Kidney (tissue), 14 donors: ENCODE data around the gene KDM4C. TPM values are rescaled to one million over a fixed set of nuclear protein-coding genes. Genes with fewer than 3 reads are reported as not detected.

Experiments used
- DNase-seq, 5 donors: peaks; one replicate each; pipeline ENCODE4 v3.0.0-alpha.2; 2013 to 2020
- FAIRE-seq: peaks from 2 replicates; lab custom pipeline; 2012; peaks lifted over from hg19 to GRCh38; lab: Jason Lieb, UNC
- H3K27ac ChIP-seq, 2 donors: one replicate each; pipeline ENCODE4 v1.7.0; 2013; ENCODE audit warnings: low read depth in 2 of 2, low read length in 2 of 2, inconsistent platforms in 1 of 2
- H3K27me3 ChIP-seq: one replicate; pipeline ENCODE4 v1.7.1; 2013; ENCODE audit warnings: low read length, inconsistent platforms; ENCODE audit not compliant: control insufficient read depth, insufficient read depth
- H3K36me3 ChIP-seq, 3 donors: one replicate each; pipeline versions ENCODE4 v1.7.0 to v1.7.1; 2013; ENCODE audit warnings: low read length in 3 of 3, control low read depth in 1 of 3, inconsistent platforms in 1 of 3; ENCODE audit not compliant: insufficient read depth in 3 of 3, control insufficient read depth in 2 of 3
- H3K4me1 ChIP-seq, 3 donors: one replicate each; pipeline versions ENCODE4 v1.7.0 to v1.7.1; 2013; ENCODE audit warnings: low read length in 3 of 3, inconsistent platforms in 1 of 3, low read depth in 1 of 3; ENCODE audit not compliant: control insufficient read depth in 2 of 3, insufficient read depth in 2 of 3
- H3K4me3 ChIP-seq, 3 donors: one replicate each; pipeline versions ENCODE4 v1.7.0 to v1.8.1; 2013; ENCODE audit warnings: low read length in 3 of 3, control low read depth in 1 of 3, inconsistent platforms in 1 of 3
- H3K9ac ChIP-seq, 3 donors: one replicate each; pipeline versions ENCODE4 v1.7.0 to v1.7.1; 2013; ENCODE audit warnings: low read length in 3 of 3, control low read depth in 1 of 3, inconsistent platforms in 1 of 3
- H3K9me3 ChIP-seq, 3 donors: one replicate each; pipeline versions ENCODE4 v1.7.0 to v1.7.1; 2013; ENCODE audit warnings: low read length in 3 of 3, control low read depth in 1 of 3, inconsistent platforms in 1 of 3; ENCODE audit not compliant: control insufficient read depth in 2 of 3, insufficient read depth in 1 of 3
- CTCF ChIP-seq: IDR thresholded peaks from 3 replicates; pipeline ENCODE4 v1.5.1; 2012; ENCODE audit warnings: mild to moderate bottlenecking, moderate library complexity, borderline replicate concordance; ENCODE audit not compliant: insufficient read depth; ENCODE audit errors: extremely low read depth
- intact Hi-C: fragments of 100-400 bp; cut with DNase I; formaldehyde crosslinking; loops from one replicate; pipeline ENCODE4 v1.11.1; 2022
- polyA plus RNA-seq: library from polyadenylated mRNA; stranded (reverse); fragments of 350-450 nt; fragmentation: Illumina TruSeq; extraction: RNeasy Lipid Tissue Mini Kit (QIAGEN cat#74804); gene quantifications from one replicate; pipeline ENCODE4 v1.2.3, GENCODE V29; 2014; ENCODE audit warnings: low read depth, low replicate concordance; ENCODE audit not compliant: insufficient read depth
- total RNA-seq: library from RNA; stranded (reverse); fragmentation: NEBNext Ultra II Directional; extraction: Animal tissue kit (Norgen Biotek cat#: 25700); gene quantifications from one replicate; pipeline ENCODE4 v1.2.1, GENCODE V29; 2021
- donor health status: control.
- donor health status: control.
- donor health status: control.
- donor health status: control.
- donor health status: control.
- donor health status: DM: yes; HTN: yes; CAD: no.
- donor health status: Normal renal cell carcinoma (clear cell type).

The KDM4C gene
- total and polyA plus RNA-seq, 2 donors from 2014 or later: 7.1 to 47.1 TPM

DNA sequence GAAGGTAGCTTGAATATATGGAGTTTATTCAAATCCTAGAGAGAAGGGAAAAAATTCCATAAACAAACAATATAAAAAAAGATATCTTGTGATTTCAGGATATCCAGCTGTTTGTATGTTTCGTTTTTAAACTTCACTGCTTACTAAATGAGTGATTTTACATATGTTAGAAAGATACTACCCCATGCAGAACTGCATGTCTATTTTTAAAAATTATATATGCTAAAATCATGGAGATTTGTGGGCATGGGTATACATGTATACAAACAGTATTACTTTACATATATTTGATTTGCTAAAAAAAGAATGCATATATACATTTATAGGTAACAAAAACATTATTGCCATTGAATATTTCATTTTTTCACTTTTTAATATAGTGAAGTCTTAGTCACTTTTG, 178.3 kb downstream of the KDM4C start:
- H3K27me3 ChIP-seq: no peaks in the 10 kb centered on the region
- H3K9me3 ChIP-seq: no peaks in the 10 kb centered on the region
- H3K27ac ChIP-seq: no peak overlapping the region
- TF ChIP-seq CTCF: no peak
- peaks cover 0 to 12% (median 5%) of the 10 kb centered on the region in 3 donors for H3K4me1 ChIP-seq
- DNase-seq: no peak
- no peak overlapping the region for H3K4me3 ChIP-seq
- intact Hi-C loops: no loop called here
- no peaks in the 10 kb centered on the region for H3K36me3 ChIP-seq
- H3K9ac ChIP-seq: no peak overlapping the region
- no peak for FAIRE-seq

- H3K36me3 ChIP-seq: no peaks in the 10 kb centered on the region
- H3K9me3 ChIP-seq: no peaks in the 10 kb centered on the region
- H3K4me3 ChIP-seq: no peak overlapping the region
- peaks cover 0 to 11% (median 5%) of the 10 kb centered on the region in 3 donors for H3K4me1 ChIP-seq
- FAIRE-seq (no peak), DNase-seq (no peak)
- no peaks in the 10 kb centered on the region for H3K27me3 ChIP-seq
- no peak for TF ChIP-seq CTCF
- H3K27ac ChIP-seq: no peak overlapping the region
- H3K9ac ChIP-seq: no peak overlapping the region
- intact Hi-C loops: no loop called here
Measured at GRCh38 chr9:6937209-6937608, 179.4 kb downstream of the KDM4C start.

- Histone ChIP-seq H3K4me3 (no peak overlapping the region), H3K9ac (no peak overlapping the region), H3K9me3 (no peaks in the 10 kb centered on the region), H3K36me3 (no peaks in the 10 kb centered on the region), H3K4me1 (peaks cover 0 to under 1% (median 0%) of the 10 kb centered on the region in 3 donors), H3K27ac (no peak overlapping the region), H3K27me3 (no peaks in the 10 kb centered on the region)
- TF ChIP-seq CTCF: no peak
- no peak for FAIRE-seq
- intact Hi-C loops: no loop called here
- peak in 1 of 5 donors; percentile 71 for DNase-seq
Measured at GRCh38 chr9:6938447-6938846, 180.7 kb downstream of the KDM4C start.

- intact Hi-C loops: no loop called here
- no peak for TF ChIP-seq CTCF
- DNase-seq (no peak), FAIRE-seq (no peak)
- H3K4me3 ChIP-seq: no peak overlapping the region
- no peak overlapping the region for H3K9ac ChIP-seq
- H3K9me3 ChIP-seq: no peaks in the 10 kb centered on the region
- H3K4me1 ChIP-seq: no peaks in the 10 kb centered on the region
- H3K27ac ChIP-seq: no peak overlapping the region
- H3K27me3 ChIP-seq: no peaks in the 10 kb centered on the region
- H3K36me3 ChIP-seq: no peaks in the 10 kb centered on the region
Measured at GRCh38 chr9:6938873-6939272, 181.1 kb downstream of the KDM4C start.
